Ishikawa (cell line): ENCODE results near the gene FSTL4.

Experiments used
- EP300 ChIP-seq: IDR thresholded peaks from 2 replicates; pipeline ENCODE4 v1.6.1; 2012; ENCODE audit warnings: borderline replicate concordance
- FOXM1 ChIP-seq: IDR thresholded peaks from 2 replicates; pipeline ENCODE4 v1.6.1; 2012; ENCODE audit warnings: low read depth, borderline replicate concordance
- MAX ChIP-seq: IDR thresholded peaks from 2 replicates; pipeline ENCODE4 v1.6.1; 2012
- REST ChIP-seq: IDR thresholded peaks from 2 replicates; pipeline ENCODE4 v1.6.1; 2012; ENCODE audit warnings: low read depth, mild to moderate bottlenecking

- TF ChIP-seq REST (no peak), MAX (no peak), EP300 (no peak), FOXM1 (no peak)
Measured at GRCh38 chr5:133400120-133400519, 212.2 kb downstream of the FSTL4 start.
